HCT116 (cell line): Measurements from ENCODE around the gene DAZAP2. TPM values are rescaled to one million over a fixed set of nuclear protein-coding genes. Genes with fewer than 3 reads are reported as not detected.

Experiments
- ATAC-seq: fragments of 200-7000 bp; cut with Tn5 transposase; 2 replicates; pipeline ENCODE4 v1.9.1; 2020; ENCODE audit warnings: mild to moderate bottlenecking, moderate library complexity
- BruUV-seq: library from RNA; stranded (reverse); fragments of 400-500 nt; replicated peaks from 2 replicates; lab custom pipeline; 2021; lab: Mats Ljungman, UMichigan
- CTCF ChIA-PET: fragments of 300-600 bp; sonication (Branson Sonifier 250); formaldehyde crosslinking; loops from one replicate; lab custom pipeline; 2021; ENCODE audit warnings: antibody characterized with exemption; lab: Charles Lee
- POLR2A ChIA-PET: fragments of 300-600, 350-600 bp; sonication (Branson Sonifier 250); formaldehyde crosslinking; loops from one replicate; lab custom pipeline; 2021; ENCODE audit warnings: antibody characterized with exemption; lab: Charles Lee
- RAD21 ChIA-PET, 2 experiments: fragments of 300-600 bp; sonication (Branson Sonifier 250); formaldehyde crosslinking; loops; one replicate each; lab custom pipeline; 2023; ENCODE audit warnings: low total read pairs in 2 of 2; ENCODE audit not compliant: uncharacterized antibody in 2 of 2, unreplicated experiment in 2 of 2, low non-redundant PET in 1 of 2; lab: Charles Lee
- DNase-seq: peaks from one replicate; pipeline ENCODE4 v3.0.0-alpha.2; 2010; ENCODE audit warnings: low read depth, low spot score
- H2AFZ ChIP-seq: fragments of 200-600 bp; shearing (Covaris generic), sonication (generic); 2 replicates; pipeline ENCODE4 v1.6.1; 2017; ENCODE audit warnings: low read depth, mixed run types, mixed read lengths, antibody characterized with exemption, low read length; ENCODE audit not compliant: poor library complexity, severe bottlenecking
- H3K27ac ChIP-seq: 2 replicates; pipeline ENCODE4 v1.5.1; 2012; ENCODE audit warnings: low read depth, low read length
- H3K27me3 ChIP-seq: fragments of 200-600 bp; sonication (generic); 2 replicates; pipeline ENCODE4 v1.6.1; 2016; ENCODE audit warnings: mixed run types, low read length, mixed read lengths; ENCODE audit not compliant: insufficient read depth
- H3K36me3 ChIP-seq, 2 experiments: fragments of 200-500 bp in 1 of 2; fragments of 200-600 bp in 1 of 2; sonication (Bioruptor generic) in 1 of 2; sonication (generic) in 1 of 2; 2 replicates each; pipeline versions ENCODE4 v1.5.1 to v1.6.1; 2014 to 2016; ENCODE audit warnings: low read length in 2 of 2, inconsistent platforms in 1 of 2, mixed read lengths in 1 of 2, mixed run types in 1 of 2; ENCODE audit not compliant: insufficient read depth in 2 of 2, control insufficient read depth in 1 of 2
- H3K4me1 ChIP-seq, 2 experiments: fragments of 200-600 bp in 1 of 2; sonication (generic) in 1 of 2; 2 replicates each; pipeline versions ENCODE4 v1.5.1 to v1.6.1; 2012 to 2017; ENCODE audit warnings: low read length in 2 of 2, inconsistent platforms in 1 of 2, mild to moderate bottlenecking in 1 of 2, mixed read lengths in 1 of 2, mixed run types in 1 of 2, moderate library complexity in 1 of 2; ENCODE audit not compliant: insufficient read depth in 2 of 2, control insufficient read depth in 1 of 2
- H3K4me2 ChIP-seq: fragments of 200-600 bp; sonication (generic); 2 replicates; pipeline ENCODE4 v1.6.1; 2017; ENCODE audit warnings: mixed run types, low read length, mixed read lengths
- H3K4me3 ChIP-seq, 2 experiments: fragments of 200-600 bp in 1 of 2; sonication (generic) in 1 of 2; replicated peaks in 1 of 2; 2 replicates each; pipeline ENCODE4 v1.5.1; 2011 to 2016; ENCODE audit warnings: low read length in 2 of 2, control low read depth in 1 of 2, low read depth in 1 of 2, mild to moderate bottlenecking in 1 of 2, mixed read lengths in 1 of 2, mixed run types in 1 of 2
- H3K79me2 ChIP-seq: fragments of 200-600 bp; sonication (generic); 2 replicates; pipeline ENCODE4 v1.6.1; 2017; ENCODE audit warnings: mild to moderate bottlenecking, mixed run types, low read length, moderate library complexity, mixed read lengths; ENCODE audit not compliant: insufficient read depth
- H3K9ac ChIP-seq: fragments of 200-600 bp; sonication (generic); 2 replicates; pipeline ENCODE4 v1.6.1; 2016; ENCODE audit warnings: low read length, mixed read lengths
- H3K9me2 ChIP-seq: fragments of 200-600 bp; sonication (generic), shearing (Covaris generic); 2 replicates; pipeline ENCODE4 v1.6.1; 2017; ENCODE audit warnings: mixed run types, mild to moderate bottlenecking, moderate library complexity; ENCODE audit not compliant: insufficient read depth
- H3K9me3 ChIP-seq, 2 experiments: fragments of 200-500 bp in 1 of 2; fragments of 200-600 bp in 1 of 2; sonication (Bioruptor generic) in 1 of 2; sonication (generic) in 1 of 2; 2 replicates each; pipeline ENCODE4 v1.6.1; 2014 to 2017; ENCODE audit warnings: low read length in 2 of 2, mixed read lengths in 2 of 2, inconsistent platforms in 1 of 2, low read depth in 1 of 2, mild to moderate bottlenecking in 1 of 2, mixed run types in 1 of 2, moderate library complexity in 1 of 2; ENCODE audit not compliant: control insufficient read depth in 1 of 2, insufficient read depth in 1 of 2
- H4K20me1 ChIP-seq: fragments of 200-600 bp; sonication (generic), shearing (Covaris generic); 2 replicates; pipeline ENCODE4 v1.6.1; 2017; ENCODE audit warnings: mixed run types, mild to moderate bottlenecking, moderate library complexity; ENCODE audit not compliant: insufficient read depth
- CBX3 ChIP-seq: IDR thresholded peaks from 2 replicates; pipeline ENCODE4 v1.6.1; 2012; ENCODE audit warnings: low read depth
- CEBPB ChIP-seq: IDR thresholded peaks from 2 replicates; pipeline ENCODE4 v1.6.1; 2012; ENCODE audit warnings: low read depth
- EGR1 ChIP-seq: IDR thresholded peaks from 2 replicates; pipeline ENCODE4 v1.6.1; 2012; ENCODE audit warnings: low read depth
- ELF1 ChIP-seq: IDR thresholded peaks from 2 replicates; pipeline ENCODE4 v1.6.1; 2012; ENCODE audit warnings: low read depth, borderline replicate concordance
- EZH2 ChIP-seq: fragments of 200-600 bp; sonication (generic); IDR thresholded peaks from 2 replicates; pipeline ENCODE4 v1.6.1; 2017; ENCODE audit warnings: antibody characterized with exemption, mixed run types
- EZH2phosphoT487 ChIP-seq: fragments of 200-600 bp; IDR thresholded peaks from 2 replicates; pipeline ENCODE4 v1.6.1; 2018; ENCODE audit warnings: antibody characterized with exemption, borderline replicate concordance
- FOSL1 ChIP-seq: IDR thresholded peaks from 2 replicates; pipeline ENCODE4 v1.6.1; 2012; ENCODE audit warnings: low read depth
- JUND ChIP-seq: IDR thresholded peaks from 2 replicates; pipeline ENCODE4 v1.6.1; 2012
- POLR2A ChIP-seq: IDR thresholded peaks from 2 replicates; pipeline ENCODE4 v1.7.0; 2011; ENCODE audit warnings: borderline replicate concordance; ENCODE audit not compliant: insufficient read depth, insufficient read length; ENCODE audit errors: extremely low read depth
- POLR2AphosphoS5 ChIP-seq: IDR thresholded peaks from 2 replicates; pipeline ENCODE4 v1.6.1; 2011; ENCODE audit warnings: mild to moderate bottlenecking, low read depth, low read length, moderate library complexity
- SRF ChIP-seq: IDR thresholded peaks from 2 replicates; pipeline ENCODE4 v1.6.1; 2012; ENCODE audit warnings: low read depth
- TCF7L2 ChIP-seq: IDR thresholded peaks from 2 replicates; pipeline ENCODE4 v1.7.0; 2011; ENCODE audit warnings: borderline replicate concordance, inconsistent platforms; ENCODE audit not compliant: insufficient read depth, insufficient read length; ENCODE audit errors: extremely low read depth
- YY1 ChIP-seq: IDR thresholded peaks from 2 replicates; pipeline ENCODE4 v1.6.1; 2011; ENCODE audit warnings: low read length, low read depth, moderate library complexity, mild to moderate bottlenecking; ENCODE audit not compliant: insufficient replicate concordance; ENCODE audit errors: extremely low read depth
- ZNF274 ChIP-seq: fragments of 200-500 bp; sonication (Bioruptor generic); IDR thresholded peaks from 2 replicates; pipeline ENCODE4 v1.6.1; 2014; ENCODE audit warnings: mild to moderate bottlenecking, low read depth, low read length, inconsistent platforms
- intact Hi-C: fragments of 100-400 bp; cut with micrococcal nuclease; formaldehyde crosslinking; loops from 2 replicates; pipeline ENCODE4 v1.10.0; 2022
- total RNA-seq: library from RNA; stranded (reverse); gene quantifications from one replicate; pipeline ENCODE4 v1.2.1, GENCODE V29; 2021; ENCODE audit not compliant: unreplicated experiment
- TF ChIP-seq, protein P1 (sequence below): IDR thresholded peaks from 2 replicates; pipeline ENCODE4 v1.6.1; 2012
- TF ChIP-seq, protein P2 (sequence below): IDR thresholded peaks from 2 replicates; pipeline ENCODE4 v1.6.1; 2012; ENCODE audit warnings: low read depth
- TF ChIP-seq, protein P3 (sequence below), 3 experiments: fragments of 200-600 bp in 1 of 3; sonication (generic) in 1 of 3; IDR thresholded peaks in 2 of 3; conservative IDR thresholded peaks in 1 of 3; 2 replicates each; pipeline ENCODE4 v1.5.1; 2012 to 2017; ENCODE audit warnings: low read depth in 2 of 3, low read length in 2 of 3, antibody characterized with exemption in 1 of 3, borderline replicate concordance in 1 of 3, control low read depth in 1 of 3, mild to moderate bottlenecking in 1 of 3, mixed read lengths in 1 of 3, mixed run types in 1 of 3, moderate library complexity in 1 of 3; ENCODE audit not compliant: insufficient read depth in 1 of 3
- TF ChIP-seq, protein P4 (sequence below): IDR thresholded peaks from 2 replicates; pipeline ENCODE4 v1.6.1; 2012
- TF ChIP-seq, protein P5 (sequence below): IDR thresholded peaks from 2 replicates; pipeline ENCODE4 v1.6.1; 2011; ENCODE audit warnings: mild to moderate bottlenecking, low read length, moderate library complexity; ENCODE audit not compliant: insufficient replicate concordance; ENCODE audit errors: extremely low read depth

DAZAP2 gene
- total RNA-seq, 1 experiment from 2014 or later, result 157 TPM

DNA sequence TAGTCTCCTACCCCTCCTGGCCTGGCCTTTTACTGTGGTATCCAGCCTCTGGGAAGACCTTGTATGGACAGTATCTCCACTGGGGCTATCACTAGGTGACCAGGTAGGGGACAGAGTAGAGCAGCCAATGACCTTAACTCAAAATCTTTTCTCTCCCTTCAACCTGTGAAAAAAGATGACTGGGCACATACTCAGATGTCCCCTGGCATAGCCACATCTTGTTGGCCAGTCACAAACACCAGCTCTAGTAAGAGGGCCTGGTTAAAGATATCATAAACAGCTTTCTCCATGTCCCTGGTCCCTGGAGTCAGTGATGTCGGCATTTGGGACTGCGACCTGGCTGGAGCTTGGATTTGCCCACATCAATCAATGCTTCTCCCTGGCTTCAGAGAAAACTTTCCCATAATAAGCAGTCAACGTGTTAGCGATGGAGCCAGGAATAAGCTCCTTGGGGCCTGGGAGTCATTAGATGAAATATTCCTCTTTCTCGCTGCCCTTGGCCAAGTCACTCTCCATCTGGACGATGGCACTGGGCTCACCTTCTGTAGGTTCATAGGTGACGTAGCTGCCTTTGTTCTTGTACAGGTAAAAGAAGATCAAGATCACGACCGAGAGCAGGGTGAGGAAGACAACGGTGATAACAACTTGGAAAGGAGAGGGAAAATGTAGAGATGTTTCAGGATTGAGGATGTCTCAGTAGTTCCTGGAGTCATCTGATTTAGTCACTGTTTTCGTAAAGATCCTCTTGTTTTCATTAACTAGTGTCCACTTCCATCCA, 7.0 kb downstream of the DAZAP2 start:
- RAD21 ChIA-PET, result no interaction called here
- CTCF ChIA-PET, result no interaction called here
- no peak overlapping the region for H3K4me3 ChIP-seq
- intact Hi-C loops, result no loop called here
- peaks cover 2 to 6% of the 10 kb centered on the region in 2 experiments; a peak in 1 of 4 replicates for H3K4me1 ChIP-seq
- peaks cover 37 to 40% of the 10 kb centered on the region in 2 experiments for H3K36me3 ChIP-seq
- H3K9ac ChIP-seq, result no peak overlapping the region
- H3K27me3 ChIP-seq, result no peaks in the 10 kb centered on the region
- H3K9me2 ChIP-seq, result no peaks in the 10 kb centered on the region
- H3K4me2 ChIP-seq, result no peak overlapping the region
- TSS peak; percentile 30 for BruUV-seq
- POLR2A ChIA-PET, result no interaction called here
- no peak for ATAC-seq
- H3K9me3 ChIP-seq, result no peaks in the 10 kb centered on the region
- H2AFZ ChIP-seq, result no peak overlapping the region
- H3K27ac ChIP-seq, result no peak overlapping the region
- peaks cover 15% of the 10 kb centered on the region; the same call in 1 of the 2 replicates for H3K79me2 ChIP-seq
- no peaks in the 10 kb centered on the region; the same call in 1 of the 2 replicates for H4K20me1 ChIP-seq
- DNase-seq, result no peak
- TF ChIP-seq TCF7L2, result no peak
- TF ChIP-seq, protein P1, sequence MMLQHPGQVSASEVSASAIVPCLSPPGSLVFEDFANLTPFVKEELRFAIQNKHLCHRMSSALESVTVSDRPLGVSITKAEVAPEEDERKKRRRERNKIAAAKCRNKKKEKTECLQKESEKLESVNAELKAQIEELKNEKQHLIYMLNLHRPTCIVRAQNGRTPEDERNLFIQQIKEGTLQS, result no peak
- TF ChIP-seq, protein P2, sequence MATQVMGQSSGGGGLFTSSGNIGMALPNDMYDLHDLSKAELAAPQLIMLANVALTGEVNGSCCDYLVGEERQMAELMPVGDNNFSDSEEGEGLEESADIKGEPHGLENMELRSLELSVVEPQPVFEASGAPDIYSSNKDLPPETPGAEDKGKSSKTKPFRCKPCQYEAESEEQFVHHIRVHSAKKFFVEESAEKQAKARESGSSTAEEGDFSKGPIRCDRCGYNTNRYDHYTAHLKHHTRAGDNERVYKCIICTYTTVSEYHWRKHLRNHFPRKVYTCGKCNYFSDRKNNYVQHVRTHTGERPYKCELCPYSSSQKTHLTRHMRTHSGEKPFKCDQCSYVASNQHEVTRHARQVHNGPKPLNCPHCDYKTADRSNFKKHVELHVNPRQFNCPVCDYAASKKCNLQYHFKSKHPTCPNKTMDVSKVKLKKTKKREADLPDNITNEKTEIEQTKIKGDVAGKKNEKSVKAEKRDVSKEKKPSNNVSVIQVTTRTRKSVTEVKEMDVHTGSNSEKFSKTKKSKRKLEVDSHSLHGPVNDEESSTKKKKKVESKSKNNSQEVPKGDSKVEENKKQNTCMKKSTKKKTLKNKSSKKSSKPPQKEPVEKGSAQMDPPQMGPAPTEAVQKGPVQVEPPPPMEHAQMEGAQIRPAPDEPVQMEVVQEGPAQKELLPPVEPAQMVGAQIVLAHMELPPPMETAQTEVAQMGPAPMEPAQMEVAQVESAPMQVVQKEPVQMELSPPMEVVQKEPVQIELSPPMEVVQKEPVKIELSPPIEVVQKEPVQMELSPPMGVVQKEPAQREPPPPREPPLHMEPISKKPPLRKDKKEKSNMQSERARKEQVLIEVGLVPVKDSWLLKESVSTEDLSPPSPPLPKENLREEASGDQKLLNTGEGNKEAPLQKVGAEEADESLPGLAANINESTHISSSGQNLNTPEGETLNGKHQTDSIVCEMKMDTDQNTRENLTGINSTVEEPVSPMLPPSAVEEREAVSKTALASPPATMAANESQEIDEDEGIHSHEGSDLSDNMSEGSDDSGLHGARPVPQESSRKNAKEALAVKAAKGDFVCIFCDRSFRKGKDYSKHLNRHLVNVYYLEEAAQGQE, result no peak
- no peak for TF ChIP-seq POLR2A
- TF ChIP-seq, protein P3, sequence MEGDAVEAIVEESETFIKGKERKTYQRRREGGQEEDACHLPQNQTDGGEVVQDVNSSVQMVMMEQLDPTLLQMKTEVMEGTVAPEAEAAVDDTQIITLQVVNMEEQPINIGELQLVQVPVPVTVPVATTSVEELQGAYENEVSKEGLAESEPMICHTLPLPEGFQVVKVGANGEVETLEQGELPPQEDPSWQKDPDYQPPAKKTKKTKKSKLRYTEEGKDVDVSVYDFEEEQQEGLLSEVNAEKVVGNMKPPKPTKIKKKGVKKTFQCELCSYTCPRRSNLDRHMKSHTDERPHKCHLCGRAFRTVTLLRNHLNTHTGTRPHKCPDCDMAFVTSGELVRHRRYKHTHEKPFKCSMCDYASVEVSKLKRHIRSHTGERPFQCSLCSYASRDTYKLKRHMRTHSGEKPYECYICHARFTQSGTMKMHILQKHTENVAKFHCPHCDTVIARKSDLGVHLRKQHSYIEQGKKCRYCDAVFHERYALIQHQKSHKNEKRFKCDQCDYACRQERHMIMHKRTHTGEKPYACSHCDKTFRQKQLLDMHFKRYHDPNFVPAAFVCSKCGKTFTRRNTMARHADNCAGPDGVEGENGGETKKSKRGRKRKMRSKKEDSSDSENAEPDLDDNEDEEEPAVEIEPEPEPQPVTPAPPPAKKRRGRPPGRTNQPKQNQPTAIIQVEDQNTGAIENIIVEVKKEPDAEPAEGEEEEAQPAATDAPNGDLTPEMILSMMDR (IDR thresholded peaks at IDR 0.05 in 2 of 3, conservative IDR thresholded peaks at IDR 0.05 in 1 of 3; ENCODE audit: borderline replicate concordance in 1 of 3, insufficient read depth in 1 of 3, low read depth in 2 of 3, low read length in 2 of 3), result no peak
- TF ChIP-seq, protein P4, sequence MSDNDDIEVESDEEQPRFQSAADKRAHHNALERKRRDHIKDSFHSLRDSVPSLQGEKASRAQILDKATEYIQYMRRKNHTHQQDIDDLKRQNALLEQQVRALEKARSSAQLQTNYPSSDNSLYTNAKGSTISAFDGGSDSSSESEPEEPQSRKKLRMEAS, result no peak
- no peak for TF ChIP-seq SRF
- TF ChIP-seq CEBPB, result no peak
- TF ChIP-seq YY1, result no peak
- TF ChIP-seq POLR2AphosphoS5, result no peak
- no peak for TF ChIP-seq EZH2phosphoT487
- no peak for TF ChIP-seq EGR1
- TF ChIP-seq CBX3, result no peak
- TF ChIP-seq, protein P5, sequence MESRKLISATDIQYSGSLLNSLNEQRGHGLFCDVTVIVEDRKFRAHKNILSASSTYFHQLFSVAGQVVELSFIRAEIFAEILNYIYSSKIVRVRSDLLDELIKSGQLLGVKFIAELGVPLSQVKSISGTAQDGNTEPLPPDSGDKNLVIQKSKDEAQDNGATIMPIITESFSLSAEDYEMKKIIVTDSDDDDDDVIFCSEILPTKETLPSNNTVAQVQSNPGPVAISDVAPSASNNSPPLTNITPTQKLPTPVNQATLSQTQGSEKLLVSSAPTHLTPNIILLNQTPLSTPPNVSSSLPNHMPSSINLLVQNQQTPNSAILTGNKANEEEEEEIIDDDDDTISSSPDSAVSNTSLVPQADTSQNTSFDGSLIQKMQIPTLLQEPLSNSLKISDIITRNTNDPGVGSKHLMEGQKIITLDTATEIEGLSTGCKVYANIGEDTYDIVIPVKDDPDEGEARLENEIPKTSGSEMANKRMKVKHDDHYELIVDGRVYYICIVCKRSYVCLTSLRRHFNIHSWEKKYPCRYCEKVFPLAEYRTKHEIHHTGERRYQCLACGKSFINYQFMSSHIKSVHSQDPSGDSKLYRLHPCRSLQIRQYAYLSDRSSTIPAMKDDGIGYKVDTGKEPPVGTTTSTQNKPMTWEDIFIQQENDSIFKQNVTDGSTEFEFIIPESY, result no peak
- no peak for TF ChIP-seq FOSL1
- TF ChIP-seq EZH2, result no peak
- TF ChIP-seq ELF1, result no peak
- no peak for TF ChIP-seq JUND
- TF ChIP-seq ZNF274, result no peak
